Fibroblast of lung (primary cell): Measurements from ENCODE around the gene UHRF1.

ENCODE experiments used
- EZH2 ChIP-seq: IDR thresholded peaks from 2 replicates; pipeline ENCODE4 v1.5.1; 2012; ENCODE audit warnings: low read length, control low read depth, mild to moderate bottlenecking; ENCODE audit errors: missing control alignments
- TF ChIP-seq, protein P1 (sequence below), 2 donors: IDR thresholded peaks in 1 of 2; conservative IDR thresholded peaks in 1 of 2; 1 replicate in 1 of 2; 2 replicates in 1 of 2; pipeline ENCODE4 v1.5.1; 2011 to 2012; ENCODE audit warnings: low read length in 2 of 2, control low read depth in 1 of 2, inconsistent platforms in 1 of 2, low read depth in 1 of 2, mild to moderate bottlenecking in 1 of 2

DNA sequence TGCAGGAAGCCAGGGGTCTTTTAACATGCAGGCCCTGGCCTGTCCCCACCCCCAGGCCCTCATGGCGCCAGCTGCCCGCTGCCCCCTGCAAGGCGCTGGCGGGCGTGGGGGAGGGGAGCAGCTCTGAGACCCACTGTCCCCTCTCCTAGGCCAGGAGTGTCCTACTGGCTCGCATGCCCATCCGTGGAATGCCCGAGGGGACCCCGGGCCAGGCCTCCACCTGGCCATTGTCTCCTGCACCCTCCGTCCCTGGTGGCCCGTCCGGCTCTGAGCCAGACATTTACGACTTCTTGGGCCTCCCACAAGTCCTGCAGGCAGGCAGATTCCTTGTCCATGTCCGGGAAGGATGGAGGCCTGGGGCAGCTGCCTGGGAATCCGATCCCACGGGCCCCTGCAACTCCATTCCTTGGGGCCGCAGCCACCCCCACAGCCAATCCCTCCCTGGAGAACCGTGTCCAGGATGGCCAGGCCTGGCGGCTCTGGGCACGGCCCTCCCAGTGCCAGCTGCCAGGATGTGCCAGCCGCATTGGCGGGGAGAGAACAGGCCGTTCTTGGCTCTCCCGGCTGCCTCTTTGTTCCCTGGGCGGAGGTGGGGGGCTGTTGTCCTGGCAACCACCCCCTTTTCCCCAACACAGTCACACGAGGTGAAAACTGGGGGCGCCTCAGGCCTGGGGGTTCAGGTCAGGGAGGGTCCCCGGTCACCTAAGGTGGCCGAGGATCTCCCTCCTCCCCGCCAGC is 31.4 kb upstream of the UHRF1 start:
- TF ChIP-seq, protein P1, sequence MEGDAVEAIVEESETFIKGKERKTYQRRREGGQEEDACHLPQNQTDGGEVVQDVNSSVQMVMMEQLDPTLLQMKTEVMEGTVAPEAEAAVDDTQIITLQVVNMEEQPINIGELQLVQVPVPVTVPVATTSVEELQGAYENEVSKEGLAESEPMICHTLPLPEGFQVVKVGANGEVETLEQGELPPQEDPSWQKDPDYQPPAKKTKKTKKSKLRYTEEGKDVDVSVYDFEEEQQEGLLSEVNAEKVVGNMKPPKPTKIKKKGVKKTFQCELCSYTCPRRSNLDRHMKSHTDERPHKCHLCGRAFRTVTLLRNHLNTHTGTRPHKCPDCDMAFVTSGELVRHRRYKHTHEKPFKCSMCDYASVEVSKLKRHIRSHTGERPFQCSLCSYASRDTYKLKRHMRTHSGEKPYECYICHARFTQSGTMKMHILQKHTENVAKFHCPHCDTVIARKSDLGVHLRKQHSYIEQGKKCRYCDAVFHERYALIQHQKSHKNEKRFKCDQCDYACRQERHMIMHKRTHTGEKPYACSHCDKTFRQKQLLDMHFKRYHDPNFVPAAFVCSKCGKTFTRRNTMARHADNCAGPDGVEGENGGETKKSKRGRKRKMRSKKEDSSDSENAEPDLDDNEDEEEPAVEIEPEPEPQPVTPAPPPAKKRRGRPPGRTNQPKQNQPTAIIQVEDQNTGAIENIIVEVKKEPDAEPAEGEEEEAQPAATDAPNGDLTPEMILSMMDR (conservative IDR thresholded peaks at IDR 0.05 in 1 of 2, IDR thresholded peaks at IDR 0.05 in 1 of 2; ENCODE audit: low read depth in 1 of 2, low read length in 2 of 2): no peak
- TF ChIP-seq EZH2: no peak
